ENCODE data around the gene SH3PXD2A.

GRCh38 chr10:103635580-103635979 is 219.8 kb downstream of the SH3PXD2A start:
- TF ChIP-seq CTCF (IDR thresholded peaks at IDR 0.05; ENCODE audit: insufficient read depth, low read depth, low read length) = no peak
- no peak for TF ChIP-seq EZH2 (IDR thresholded peaks at IDR 0.05; ENCODE audit: insufficient read depth, low read length)
